GM12872 (cell line): Measurements from ENCODE around the gene ATAT1.
A peak's percentile ranks its signal among the peaks of the same experiment; 100 is the strongest.

Experiments used
- CTCF ChIP-seq: IDR thresholded peaks from 3 replicates; pipeline ENCODE4 v1.5.1; 2011; ENCODE audit warnings: low read depth, mild to moderate bottlenecking, low read length, moderate library complexity; ENCODE audit not compliant: insufficient read depth

The ATAT1 gene

GRCh38 chr6:30597315-30598144, 29.1 kb upstream of the ATAT1 start:
- TF ChIP-seq CTCF: peak; percentile 85

GRCh38 chr6:30598912-30599624, 27.6 kb upstream of the ATAT1 start:
- TF ChIP-seq CTCF: no peak

- no peak for TF ChIP-seq CTCF
Measured at GRCh38 chr6:30599625-30600324, 26.9 kb upstream of the ATAT1 start.

- no peak for TF ChIP-seq CTCF
Measured at GRCh38 chr6:30600451-30600961, 26.2 kb upstream of the ATAT1 start.

GRCh38 chr6:30601436-30601814, 25.2 kb upstream of the ATAT1 start:
- TF ChIP-seq CTCF: no peak

- TF ChIP-seq CTCF: no peak
Measured at GRCh38 chr6:30601815-30602641, 24.6 kb upstream of the ATAT1 start.
